BE2C (cell line): ENCODE results near the gene LEKR1.
"Not testable (repeated sequence)": the region's sequence is repeated elsewhere in the genome, so short reads cannot be mapped to it uniquely, and the experiment has no call there.

Source experiments
- DNase-seq: peaks from one replicate; pipeline ENCODE4 v3.0.0-alpha.2; 2020
- H3K27me3 ChIP-seq: fragments of 250-450 bp; sonication (Bioruptor Pico); 2 replicates; pipeline ENCODE4 v1.5.1; 2020; ENCODE audit warnings: mild to moderate bottlenecking
- H3K36me3 ChIP-seq: fragments of 250-450 bp; sonication (Bioruptor Pico); 2 replicates; pipeline ENCODE4 v1.5.1; 2020; ENCODE audit warnings: mild to moderate bottlenecking
- H3K4me1 ChIP-seq: fragments of 250-450 bp; sonication (Bioruptor Pico); 2 replicates; pipeline ENCODE4 v1.5.1; 2020
- H3K4me3 ChIP-seq: 2 replicates; pipeline ENCODE4 v1.5.1; 2011; ENCODE audit warnings: low read depth, low read length
- H3K9me3 ChIP-seq: fragments of 250-450 bp; sonication (Bioruptor Pico); 2 replicates; pipeline ENCODE4 v1.5.1; 2020
- TF ChIP-seq, protein P1 (sequence below): IDR thresholded peaks from 2 replicates; pipeline ENCODE4 v1.5.1; 2012; ENCODE audit warnings: mild to moderate bottlenecking, low read depth, low read length

LEKR1 gene

GRCh38 chr3:156899951-156900350, 73.8 kb downstream of the LEKR1 start:
- no peaks in the 10 kb centered on the region for H3K4me1 ChIP-seq
- TF ChIP-seq, protein P1, sequence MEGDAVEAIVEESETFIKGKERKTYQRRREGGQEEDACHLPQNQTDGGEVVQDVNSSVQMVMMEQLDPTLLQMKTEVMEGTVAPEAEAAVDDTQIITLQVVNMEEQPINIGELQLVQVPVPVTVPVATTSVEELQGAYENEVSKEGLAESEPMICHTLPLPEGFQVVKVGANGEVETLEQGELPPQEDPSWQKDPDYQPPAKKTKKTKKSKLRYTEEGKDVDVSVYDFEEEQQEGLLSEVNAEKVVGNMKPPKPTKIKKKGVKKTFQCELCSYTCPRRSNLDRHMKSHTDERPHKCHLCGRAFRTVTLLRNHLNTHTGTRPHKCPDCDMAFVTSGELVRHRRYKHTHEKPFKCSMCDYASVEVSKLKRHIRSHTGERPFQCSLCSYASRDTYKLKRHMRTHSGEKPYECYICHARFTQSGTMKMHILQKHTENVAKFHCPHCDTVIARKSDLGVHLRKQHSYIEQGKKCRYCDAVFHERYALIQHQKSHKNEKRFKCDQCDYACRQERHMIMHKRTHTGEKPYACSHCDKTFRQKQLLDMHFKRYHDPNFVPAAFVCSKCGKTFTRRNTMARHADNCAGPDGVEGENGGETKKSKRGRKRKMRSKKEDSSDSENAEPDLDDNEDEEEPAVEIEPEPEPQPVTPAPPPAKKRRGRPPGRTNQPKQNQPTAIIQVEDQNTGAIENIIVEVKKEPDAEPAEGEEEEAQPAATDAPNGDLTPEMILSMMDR, result no peak
- H3K27me3 ChIP-seq, result no peaks in the 10 kb centered on the region
- H3K36me3 ChIP-seq, result no peaks in the 10 kb centered on the region
- no peaks in the 10 kb centered on the region for H3K9me3 ChIP-seq
- no peak overlapping the region for H3K4me3 ChIP-seq
- DNase-seq, result no peak

DNA sequence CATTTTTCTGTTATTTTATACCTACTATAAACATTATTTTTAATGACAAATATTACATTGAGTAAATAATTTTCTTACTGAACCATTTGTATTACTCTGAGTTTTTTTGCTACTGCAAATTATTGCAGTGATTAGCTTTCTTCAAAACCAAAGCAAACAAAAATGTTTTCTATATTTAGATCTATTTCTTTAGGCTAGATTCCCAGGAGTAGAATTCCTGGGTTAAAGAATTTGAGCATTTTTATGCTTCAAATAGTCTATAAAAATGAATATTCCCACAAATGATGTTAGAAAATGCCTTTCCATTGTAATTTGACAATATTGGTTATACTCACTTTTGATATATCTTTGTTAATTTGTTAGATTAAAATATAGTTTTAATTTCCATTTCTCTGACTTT, 76.8 kb downstream of the LEKR1 start:
- DNase-seq, result no peak
- TF ChIP-seq, protein P1, result no peak
- Histone ChIP-seq H3K9me3 (no peaks in the 10 kb centered on the region), H3K36me3 (no peaks in the 10 kb centered on the region), H3K4me1 (no peaks in the 10 kb centered on the region), H3K27me3 (no peaks in the 10 kb centered on the region), H3K4me3 (no peak overlapping the region)

DNA sequence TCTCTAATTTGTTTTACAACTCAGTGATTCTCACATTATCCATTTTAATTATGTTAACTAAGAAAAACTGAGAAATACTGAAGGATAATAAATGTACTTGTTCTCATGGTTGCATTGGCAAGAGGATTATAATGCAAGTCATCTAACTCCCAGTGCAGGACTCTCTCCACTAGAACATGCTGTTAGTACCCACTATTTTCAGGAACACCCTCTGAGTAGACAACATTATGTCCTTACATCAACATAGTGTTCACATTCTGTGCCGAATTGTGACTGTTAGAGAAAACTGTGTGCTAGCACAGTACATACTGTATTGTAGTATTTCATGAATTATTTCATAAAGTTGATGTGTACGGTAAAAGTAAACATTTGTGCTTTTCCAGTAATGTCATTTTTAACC, 80.1 kb downstream of the LEKR1 start:
- TF ChIP-seq, protein P1, result no peak

GRCh38 chr3:156908398-156908797, 82.2 kb downstream of the LEKR1 start:
- Histone ChIP-seq H3K4me1 (no peaks in the 10 kb centered on the region), H3K9me3 (no peaks in the 10 kb centered on the region), H3K4me3 (no peak overlapping the region), H3K27me3 (no peaks in the 10 kb centered on the region), H3K36me3 (no peaks in the 10 kb centered on the region)
- DNase-seq, result no peak
- TF ChIP-seq, protein P1, result no peak

More for the DNA sequence above, 80.1 kb downstream of the LEKR1 start:
- DNase-seq, result no peak
- H3K4me1 ChIP-seq, result no peaks in the 10 kb centered on the region
- no peaks in the 10 kb centered on the region for H3K36me3 ChIP-seq
- H3K4me3 ChIP-seq, result no peak overlapping the region
- H3K9me3 ChIP-seq, result no peaks in the 10 kb centered on the region
- no peaks in the 10 kb centered on the region for H3K27me3 ChIP-seq

DNA sequence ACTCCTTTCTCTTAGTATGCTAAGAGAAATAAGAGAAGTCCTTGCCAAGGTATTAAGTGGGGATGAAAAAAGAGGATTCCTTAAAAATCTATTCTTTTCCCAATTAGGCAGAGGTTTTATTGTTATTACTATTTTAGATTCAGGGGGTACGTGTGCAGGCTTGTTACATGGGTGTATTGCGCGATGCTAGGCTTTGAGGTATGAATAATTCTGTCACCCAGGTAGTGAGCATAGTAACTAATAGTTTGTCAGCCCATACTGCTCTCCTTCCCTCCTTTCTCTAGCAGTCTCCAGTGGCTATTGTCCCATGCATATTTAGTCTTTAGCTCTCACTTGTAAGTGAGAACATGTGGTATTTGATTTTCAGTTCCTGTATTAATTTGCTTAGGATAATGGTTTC, 83.9 kb downstream of the LEKR1 start:
- Histone ChIP-seq H3K4me3 (no peak overlapping the region), H3K36me3 (no peaks in the 10 kb centered on the region), H3K4me1 (no peaks in the 10 kb centered on the region), H3K9me3 (no peaks in the 10 kb centered on the region), H3K27me3 (no peaks in the 10 kb centered on the region)
- TF ChIP-seq, protein P1, result no peak
- DNase-seq, result no peak

GRCh38 chr3:156910831-156911230, 84.7 kb downstream of the LEKR1 start:
- H3K27me3 ChIP-seq, H3K4me1 ChIP-seq, DNase-seq, H3K4me3 ChIP-seq, H3K9me3 ChIP-seq, H3K36me3 ChIP-seq: not testable (repeated sequence)

DNA sequence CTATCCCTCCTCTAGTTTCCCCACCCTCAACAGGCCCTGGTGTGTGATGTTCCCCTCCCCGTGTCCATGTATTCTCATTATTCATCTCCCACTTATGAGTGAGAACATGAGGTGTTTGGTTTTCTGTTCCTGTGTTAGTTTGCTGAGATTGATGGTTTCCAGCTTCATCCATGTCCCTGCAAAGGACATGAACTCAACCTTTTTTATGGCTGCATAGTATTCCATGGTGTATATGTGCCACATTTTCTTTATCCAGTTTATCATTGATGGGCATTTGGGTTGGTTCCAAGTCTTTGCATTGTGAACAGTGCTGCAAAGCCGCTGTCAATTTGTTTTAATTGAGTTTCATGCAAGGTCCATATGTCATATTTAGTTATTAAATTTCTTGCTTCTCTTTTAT, 88.1 kb downstream of the LEKR1 start:
- not testable (repeated sequence) for H3K4me1 ChIP-seq, H3K9me3 ChIP-seq, H3K27me3 ChIP-seq, DNase-seq, H3K36me3 ChIP-seq, H3K4me3 ChIP-seq
